ENCODE data around the gene MBOAT7. TPM values are rescaled to one million over a fixed set of nuclear protein-coding genes. Genes with fewer than 3 reads are reported as not detected.

MBOAT7 gene, protein sequence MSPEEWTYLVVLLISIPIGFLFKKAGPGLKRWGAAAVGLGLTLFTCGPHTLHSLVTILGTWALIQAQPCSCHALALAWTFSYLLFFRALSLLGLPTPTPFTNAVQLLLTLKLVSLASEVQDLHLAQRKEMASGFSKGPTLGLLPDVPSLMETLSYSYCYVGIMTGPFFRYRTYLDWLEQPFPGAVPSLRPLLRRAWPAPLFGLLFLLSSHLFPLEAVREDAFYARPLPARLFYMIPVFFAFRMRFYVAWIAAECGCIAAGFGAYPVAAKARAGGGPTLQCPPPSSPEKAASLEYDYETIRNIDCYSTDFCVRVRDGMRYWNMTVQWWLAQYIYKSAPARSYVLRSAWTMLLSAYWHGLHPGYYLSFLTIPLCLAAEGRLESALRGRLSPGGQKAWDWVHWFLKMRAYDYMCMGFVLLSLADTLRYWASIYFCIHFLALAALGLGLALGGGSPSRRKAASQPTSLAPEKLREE
- 10.0 and 11.7 TPM in 2 replicates for polyA plus RNA-seq

DNA sequence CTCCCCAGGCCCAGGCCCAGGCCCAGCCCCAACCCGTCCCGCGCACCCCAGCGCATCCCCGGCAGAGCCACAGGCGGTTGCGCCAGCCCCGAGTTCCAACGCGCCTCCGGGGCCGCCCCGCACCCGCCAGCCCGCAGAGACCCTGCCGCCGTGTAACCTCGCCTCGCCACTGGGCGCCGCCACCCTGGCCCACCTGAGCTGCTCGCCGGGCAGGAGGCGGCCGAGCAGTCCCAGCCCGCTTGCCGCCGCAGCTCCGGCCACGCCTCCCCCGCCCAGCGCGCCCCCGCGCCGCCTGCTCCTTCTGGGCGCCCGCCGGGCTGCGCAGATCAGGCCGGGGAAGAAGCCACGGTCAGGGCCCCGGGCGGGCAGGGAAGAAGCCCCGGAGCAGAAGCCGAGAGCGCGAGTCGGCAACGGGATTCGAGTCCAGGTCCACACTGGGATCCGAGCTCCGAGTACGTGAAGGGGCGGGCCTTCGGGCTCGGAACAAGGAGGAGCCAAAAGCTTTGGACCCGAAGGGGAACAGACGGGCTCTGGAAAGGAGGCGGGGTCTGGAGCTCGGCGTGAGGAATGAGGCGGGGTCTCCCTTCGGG, at the start of gene MBOAT7:
Gene MBOAT7 (minus strand): TSS at position 436 of the 590 bp plus-strand sequence. CDS start 1,072 bp downstream, outside the sequence.

DNA sequence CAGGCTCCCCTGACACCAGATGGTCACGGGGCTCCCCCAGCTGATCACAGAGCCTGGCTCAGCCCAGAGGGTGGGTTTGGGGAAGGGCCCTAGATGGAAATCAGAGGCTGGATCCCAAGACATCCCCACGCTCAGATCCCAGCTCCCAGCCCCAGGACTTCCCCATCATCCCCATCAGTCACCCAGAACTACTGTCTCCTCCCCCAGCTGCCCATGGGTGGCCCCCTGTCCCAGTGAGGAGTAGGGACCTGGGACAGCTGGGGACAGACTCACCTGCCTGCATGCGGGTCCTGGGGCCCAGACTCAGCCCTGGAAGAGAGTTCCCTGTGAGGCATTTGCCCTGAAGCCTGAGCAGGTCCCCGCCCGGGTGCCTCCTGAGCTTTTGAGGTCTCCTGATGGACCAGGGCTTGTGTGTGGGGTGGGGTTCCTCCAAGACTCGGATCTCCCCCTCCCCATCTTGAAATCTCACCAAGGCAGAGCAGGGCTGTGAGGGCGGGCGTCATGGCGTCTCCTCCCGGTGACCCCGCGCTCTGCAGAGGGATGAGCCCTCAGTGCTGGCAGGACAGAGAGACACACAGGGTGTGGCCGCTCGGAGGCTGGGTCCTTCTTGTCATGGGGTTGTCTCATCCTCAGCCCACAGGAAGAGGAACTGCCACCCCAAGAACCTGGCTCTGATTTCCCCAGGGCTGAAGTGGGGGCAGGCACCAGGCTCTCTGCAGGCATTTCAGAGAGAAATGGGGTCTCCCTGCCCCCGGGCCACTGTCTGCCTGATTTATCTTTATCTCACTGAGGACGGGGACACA, 33.3 kb upstream of the MBOAT7 start, which contains the start of gene LILRB3:
Gene LILRB3 (minus strand): TSS at position 534 of the 803 bp plus-strand sequence. CDS start 31 bp downstream, at position 503.

DNA sequence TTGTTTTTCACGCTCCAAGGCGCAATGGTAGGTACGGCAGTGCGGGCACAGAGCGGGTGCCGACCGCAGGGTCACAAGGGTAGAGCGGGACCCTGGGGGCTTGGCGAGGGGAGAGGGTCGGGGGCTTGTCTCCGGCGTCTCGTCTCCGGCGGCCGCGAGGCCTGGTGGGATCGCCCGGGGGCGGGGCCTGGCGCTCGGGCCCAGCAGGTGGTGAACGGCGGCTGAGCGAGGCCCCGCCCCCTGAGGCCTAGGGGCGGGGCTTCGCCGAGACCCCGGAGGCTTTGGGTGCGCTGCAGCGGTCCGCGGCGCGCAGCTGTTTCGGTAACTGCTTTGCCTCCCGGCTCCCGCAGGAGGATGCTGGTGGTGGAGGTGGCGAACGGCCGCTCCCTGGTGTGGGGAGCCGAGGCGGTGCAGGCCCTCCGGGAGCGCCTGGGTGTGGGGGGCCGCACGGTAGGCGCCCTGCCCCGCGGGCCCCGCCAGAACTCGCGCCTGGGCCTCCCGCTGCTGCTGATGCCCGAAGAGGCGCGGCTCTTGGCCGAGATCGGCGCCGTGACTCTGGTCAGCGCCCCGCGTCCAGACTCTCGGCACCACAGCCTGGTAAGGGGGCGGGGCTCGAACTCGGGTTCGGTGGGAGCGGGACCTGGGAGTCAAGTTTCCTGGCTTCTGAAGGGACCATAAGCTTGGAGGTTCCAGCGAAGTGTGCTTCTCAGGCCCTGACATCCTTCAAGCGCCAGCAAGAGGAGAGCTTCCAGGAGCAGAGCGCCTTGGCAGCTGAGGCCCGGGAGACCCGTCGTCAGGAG, 1.8 kb upstream of the MBOAT7 start, which contains the start of gene TSEN34:
Gene TSEN34 (plus strand): TSS at position 298 of the 800 bp plus-strand sequence. CDS start 57 bp downstream, at position 355.

DNA sequence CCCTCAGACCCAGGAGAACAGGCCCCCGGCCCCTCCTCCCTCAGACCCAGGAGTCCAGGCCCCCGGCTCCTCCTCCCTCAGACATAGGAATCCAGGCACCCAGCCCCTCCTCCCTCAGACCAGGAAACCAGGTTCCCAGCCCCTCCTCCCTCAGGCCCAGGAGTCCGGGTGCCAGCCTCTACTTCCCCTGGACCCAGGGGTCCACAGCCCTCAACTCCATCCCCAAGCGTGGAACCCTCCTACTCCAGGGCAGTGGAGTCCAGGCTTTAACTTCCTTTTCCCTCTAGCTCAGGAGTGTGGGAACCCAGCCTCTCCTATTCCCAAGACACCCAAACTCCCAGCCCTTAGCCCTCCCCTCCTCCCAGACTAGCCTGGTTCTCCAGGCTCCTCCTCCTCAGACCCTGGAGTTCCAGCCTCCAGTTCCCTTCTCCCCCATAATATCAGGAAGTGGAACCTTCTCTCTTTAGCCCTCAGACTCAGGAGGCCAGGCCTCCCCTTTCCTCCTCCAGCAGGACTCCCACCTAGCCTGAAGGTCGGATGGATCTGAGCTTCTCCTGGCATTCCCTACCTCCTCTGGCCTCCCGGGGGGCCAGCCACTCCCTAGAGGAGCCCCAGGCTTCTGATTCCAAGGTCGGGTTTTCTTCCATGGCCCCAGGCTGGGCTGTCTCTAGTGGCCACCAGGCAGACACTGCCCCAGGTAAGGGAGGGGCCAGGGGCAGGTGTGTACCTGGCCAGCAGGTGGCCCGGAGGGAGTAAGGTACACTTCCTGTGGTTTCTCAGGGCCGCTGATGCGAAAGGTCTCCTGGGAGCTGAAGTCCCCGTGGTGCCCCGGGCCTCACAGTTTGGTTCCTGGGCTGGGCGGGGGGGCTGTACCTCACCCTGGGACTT, 16.7 kb downstream of the MBOAT7 start, which contains the start of gene TMC4:
Gene TMC4 (minus strand): TSS at position 690 of the 888 bp plus-strand sequence. CDS start 43 bp downstream, at position 647.

DNA sequence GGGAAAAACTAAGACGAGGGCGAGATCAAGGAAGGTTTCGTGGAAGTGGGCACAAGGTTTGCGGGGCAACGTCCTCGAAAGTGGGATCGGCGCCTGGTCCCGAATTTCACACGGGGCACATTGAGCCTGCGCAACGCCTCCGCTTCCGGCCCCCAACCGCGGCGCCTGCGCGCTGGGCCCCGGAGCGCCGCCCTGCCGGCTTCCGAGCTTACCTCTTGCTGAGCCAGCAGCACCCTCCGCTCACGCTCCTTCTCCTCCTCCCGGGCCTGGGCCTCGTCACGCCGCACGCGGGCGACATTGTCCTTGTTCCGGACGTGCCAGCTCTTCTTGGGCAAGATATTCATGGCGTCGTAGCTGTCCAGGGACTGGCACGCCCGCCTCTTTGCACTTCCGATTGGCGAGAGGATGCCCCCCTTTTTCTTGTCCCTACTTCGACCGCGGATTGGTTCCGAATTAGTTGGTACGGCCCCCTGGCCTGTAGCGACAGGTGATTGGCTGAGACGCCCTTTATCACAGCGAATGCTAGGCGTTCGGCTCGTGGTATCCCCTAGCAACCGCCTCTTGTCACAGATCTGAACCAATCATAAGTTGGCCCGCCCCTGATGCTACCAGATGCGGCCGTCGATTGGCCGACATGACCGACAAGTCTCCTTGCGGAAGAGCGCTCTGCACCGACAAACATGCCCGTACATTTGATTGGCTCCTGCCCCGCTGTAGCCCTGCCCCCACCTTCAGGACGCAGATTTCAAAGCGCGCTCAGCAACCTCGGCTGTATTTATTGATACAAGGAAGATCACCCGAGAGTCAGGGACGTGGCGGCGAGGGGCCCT, 29.8 kb downstream of the MBOAT7 start, which contains the start of gene LENG1:
Gene LENG1 (minus strand): TSS at position 370 of the 830 bp plus-strand sequence. CDS start 26 bp downstream, at position 344.

DNA sequence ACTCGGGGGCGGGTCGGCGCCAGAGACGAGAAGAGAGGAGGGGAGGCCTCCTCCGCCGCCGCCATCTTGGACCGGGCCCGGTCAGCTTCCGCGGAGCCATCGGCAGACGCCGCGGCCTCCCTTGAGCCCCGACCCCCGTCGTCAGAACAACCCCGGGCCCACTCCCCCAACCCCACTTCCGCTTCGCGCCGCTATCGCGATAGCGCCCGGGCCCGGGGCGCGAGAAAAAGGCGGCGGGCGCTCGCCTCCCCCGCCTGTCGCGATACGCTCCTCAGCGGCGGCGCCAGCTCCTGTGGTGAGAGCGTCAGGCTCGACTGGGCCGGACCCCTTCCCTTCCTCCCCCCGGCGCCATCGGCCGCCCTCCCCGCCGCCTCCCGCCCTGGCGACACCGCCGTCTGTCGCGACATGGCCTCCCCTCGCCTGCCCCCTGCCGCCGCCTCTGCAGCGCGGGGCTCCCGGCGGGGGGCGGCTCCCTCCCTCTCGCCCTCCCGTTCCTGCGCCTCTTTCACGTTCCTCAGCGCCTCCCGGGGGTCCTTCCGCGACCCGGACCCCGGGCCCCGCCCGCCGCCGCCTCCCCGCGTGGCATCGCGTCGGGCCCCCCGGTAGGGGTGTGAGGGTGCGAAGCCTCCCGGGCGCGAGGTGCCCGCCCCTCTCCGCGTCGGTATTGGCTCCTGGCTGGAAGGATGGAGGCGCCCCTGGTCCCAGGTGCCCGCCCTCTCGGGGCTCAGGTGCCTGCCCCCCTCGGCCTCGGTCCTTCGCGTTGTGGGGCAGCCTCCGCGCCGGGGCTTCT, 51.5 kb downstream of the MBOAT7 start, which contains the start of gene CNOT3:
Gene CNOT3 (plus strand): TSS at position 64 of the 790 bp plus-strand sequence. CDS start 5,217 bp downstream, outside the sequence.

Other genes with a start within 250 kb of the MBOAT7 start
- gene CACNG8, start 226.6 kb downstream of the MBOAT7 start, polyA plus RNA-seq, result 0.45 and 4.1 TPM in 2 replicates
- not detected in 2 replicates for gene CACNG6, start 197.9 kb downstream of the MBOAT7 start, polyA plus RNA-seq
- gene VSTM1, start 125.7 kb downstream of the MBOAT7 start, polyA plus RNA-seq, result not detected in 2 replicates
- not detected in 2 replicates for gene TARM1, start 108.2 kb downstream of the MBOAT7 start, polyA plus RNA-seq
- gene OSCAR, start 88.8 kb downstream of the MBOAT7 start, polyA plus RNA-seq, result not detected in 2 replicates
- 1,121 and 1,868 TPM in 2 replicates for gene NDUFA3, start 86.7 kb downstream of the MBOAT7 start, polyA plus RNA-seq
- 5.5 and 10.9 TPM in 2 replicates for gene TFPT, start 73.9 kb downstream of the MBOAT7 start, polyA plus RNA-seq
- gene PRPF31, start 73.8 kb downstream of the MBOAT7 start, polyA plus RNA-seq, result 6.3 and 12.1 TPM in 2 replicates
- 5.1 and 12.1 TPM in 2 replicates for gene CNOT3, start 51.8 kb downstream of the MBOAT7 start, polyA plus RNA-seq
- gene LENG1, start 29.9 kb downstream of the MBOAT7 start, polyA plus RNA-seq, result 3.0 and 5.2 TPM in 2 replicates
- not detected in 2 replicates for gene TMC4, start 16.4 kb downstream of the MBOAT7 start, polyA plus RNA-seq
- 4.8 and 7.6 TPM in 2 replicates for gene TSEN34, start 1.7 kb upstream of the MBOAT7 start, polyA plus RNA-seq
- 68.6 and 83.4 TPM in 2 replicates for gene RPS9, start 11.3 kb upstream of the MBOAT7 start, polyA plus RNA-seq
- gene LILRB3, start 33.4 kb upstream of the MBOAT7 start, polyA plus RNA-seq, result 0.11 TPM in 1 of 2 replicates, not detected in the other
- gene LILRA6, start 53.2 kb upstream of the MBOAT7 start, polyA plus RNA-seq, result not detected in 2 replicates
- gene LILRB5, start 67.7 kb upstream of the MBOAT7 start, polyA plus RNA-seq, result 0.13 and 0.15 TPM in 2 replicates
- not detected in 2 replicates for gene LILRB2, start 91.5 kb upstream of the MBOAT7 start, polyA plus RNA-seq
- gene LILRA5, start 123.6 kb upstream of the MBOAT7 start, polyA plus RNA-seq, result not detected in 2 replicates
- not detected in 2 replicates for gene LILRA4, start 149.6 kb upstream of the MBOAT7 start, polyA plus RNA-seq
- not detected in 2 replicates for gene LAIR1, start 175.4 kb upstream of the MBOAT7 start, polyA plus RNA-seq
- gene TTYH1, start 225.9 kb upstream of the MBOAT7 start, polyA plus RNA-seq, result 38.1 and 45.6 TPM in 2 replicates